CD8-positive, alpha-beta memory T cell (primary cell): ENCODE measurements around the gene RUFY2. TPM values are rescaled to one million over a fixed set of nuclear protein-coding genes. Genes with fewer than 3 reads are reported as not detected.
"Not testable (repeated sequence)": the region's sequence is repeated elsewhere in the genome, so short reads cannot be mapped to it uniquely, and the experiment has no call there.

Experiments used
- CTCF ChIA-PET: fragments of 350-600 bp; sonication (Branson Sonifier 250); formaldehyde crosslinking; loops from one replicate; lab custom pipeline; 2021; ENCODE audit warnings: antibody characterized with exemption; lab: Charles Lee
- POLR2A ChIA-PET: fragments of 350-600 bp; sonication (Branson Sonifier 250); formaldehyde crosslinking; loops from one replicate; lab custom pipeline; 2021; ENCODE audit warnings: antibody characterized with exemption; lab: Charles Lee
- DNase-seq, 5 donors: peaks; one replicate each; pipeline versions ENCODE4 v3.0.0 to v3.0.0-alpha.2; 2020 to 2022; ENCODE audit warnings: mixed read lengths in 1 of 5
- H3K27ac ChIP-seq: one replicate; pipeline ENCODE4 v1.7.0; 2013; ENCODE audit warnings: low read depth, mild to moderate bottlenecking, low read length, moderate library complexity
- H3K27me3 ChIP-seq: 2 replicates; pipeline ENCODE4 v1.7.0; 2013; ENCODE audit warnings: low read length, mild to moderate bottlenecking; ENCODE audit not compliant: insufficient read depth, poor library complexity, severe bottlenecking
- H3K36me3 ChIP-seq: 2 replicates; pipeline ENCODE4 v1.7.0; 2013; ENCODE audit warnings: mild to moderate bottlenecking, low read length, moderate library complexity; ENCODE audit not compliant: insufficient read depth
- H3K4me1 ChIP-seq: 2 replicates; pipeline ENCODE4 v1.7.0; 2013; ENCODE audit warnings: mild to moderate bottlenecking, low read length, moderate library complexity; ENCODE audit not compliant: insufficient read depth
- H3K4me3 ChIP-seq: 2 replicates; pipeline ENCODE4 v1.7.0; 2013; ENCODE audit warnings: mild to moderate bottlenecking, low read length
- H3K9me3 ChIP-seq: 2 replicates; pipeline ENCODE4 v1.7.0; 2013; ENCODE audit warnings: mild to moderate bottlenecking, low read length
- H3K27ac Mint-ChIP-seq, 8 donors: one replicate each; pipeline ENCODE4 v1.8.0; 2020 to 2021; ENCODE audit warnings: mixed read lengths in 8 of 8, mild to moderate bottlenecking in 6 of 8, inconsistent platforms in 3 of 8, moderate library complexity in 3 of 8
- H3K27me3 Mint-ChIP-seq, 2 donors: one replicate each; pipeline ENCODE4 v1.8.0; 2020 to 2021; ENCODE audit warnings: mixed read lengths in 2 of 2, mild to moderate bottlenecking in 1 of 2, moderate library complexity in 1 of 2
- H3K36me3 Mint-ChIP-seq, 3 donors: one replicate each; pipeline ENCODE4 v1.8.0; 2020 to 2021; ENCODE audit warnings: mixed read lengths in 3 of 3, inconsistent platforms in 1 of 3, mild to moderate bottlenecking in 1 of 3
- H3K4me1 Mint-ChIP-seq, 3 donors: one replicate each; pipeline ENCODE4 v1.8.0; 2020 to 2021; ENCODE audit warnings: mixed read lengths in 3 of 3, inconsistent platforms in 1 of 3, mild to moderate bottlenecking in 1 of 3
- H3K4me3 Mint-ChIP-seq, 7 donors: one replicate each; pipeline ENCODE4 v1.8.0; 2020 to 2021; ENCODE audit warnings: mixed read lengths in 7 of 7, mild to moderate bottlenecking in 6 of 7, moderate library complexity in 4 of 7, inconsistent platforms in 2 of 7
- H3K9me3 Mint-ChIP-seq, 5 donors: one replicate each; pipeline ENCODE4 v1.8.0; 2020 to 2022; ENCODE audit warnings: mixed read lengths in 5 of 5, mild to moderate bottlenecking in 3 of 5, moderate library complexity in 2 of 5, inconsistent platforms in 1 of 5
- polyA plus RNA-seq: library from polyadenylated mRNA; unstranded; fragments of 300-500 nt; fragmentation: Illumina TruSeq; gene quantifications from one replicate; pipeline ENCODE4 v1.2.3, GENCODE V29; 2021
- total RNA-seq, 2 experiments: library from RNA; stranded (reverse); gene quantifications; one replicate each; pipeline ENCODE4 v1.2.3, GENCODE V29; 2021

Gene RUFY2
- 1 to 10 TPM; 7.7 to 7.8 TPM for total RNA-seq
- 8.1 TPM for polyA plus RNA-seq

DNA sequence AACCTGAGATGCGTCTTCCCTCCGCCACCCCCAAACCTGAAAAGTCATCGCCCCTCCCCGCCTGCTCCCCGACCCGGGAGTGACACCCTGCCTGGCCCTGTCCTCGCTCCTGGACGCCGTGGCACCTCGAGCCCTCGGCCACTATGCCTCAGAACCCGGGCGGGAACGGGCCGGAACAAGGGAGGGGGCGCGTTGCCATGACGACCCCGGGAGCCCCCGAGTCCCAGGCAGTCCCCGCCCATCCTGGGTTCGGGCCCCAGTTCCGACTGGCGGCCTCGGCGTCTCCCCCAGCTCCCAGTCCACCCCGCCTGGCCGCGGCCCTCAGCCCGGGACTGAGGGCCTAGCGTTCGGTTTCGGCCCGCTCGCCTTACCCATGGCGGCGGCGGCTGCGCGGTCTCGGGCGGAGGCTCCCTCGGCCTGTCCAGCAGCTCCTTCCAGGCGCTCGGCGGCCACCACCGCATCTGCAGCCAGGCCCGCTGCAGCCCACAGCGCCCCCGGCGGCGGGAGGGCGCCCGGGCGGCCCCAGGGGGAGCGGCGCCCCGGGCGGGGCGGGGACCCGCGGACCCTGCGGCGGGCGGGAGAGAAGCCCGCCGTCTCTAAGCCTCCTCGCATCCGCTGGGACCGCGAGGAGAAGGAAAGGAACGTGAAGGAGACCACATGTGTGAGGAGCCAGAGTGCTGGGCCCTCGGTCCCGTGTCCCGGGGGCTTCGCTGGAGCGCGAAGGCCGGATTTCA is at the start of gene RUFY2:
RUFY2 (minus strand) TSS at position 463 of the 734 bp plus-strand sequence; CDS start at position 375, 88 bp downstream.
- H3K9me3 Mint-ChIP-seq: no peaks in the 10 kb centered on the region
- peaks cover 16 to 23% (median 18%) of the 10 kb centered on the region in 3 donors for H3K4me1 Mint-ChIP-seq
- H3K27me3 ChIP-seq: no peaks in the 10 kb centered on the region
- H3K4me3 Mint-ChIP-seq: peak within 1 kb of the TSS; percentile 85 to 94 (median 92)
- ChIA-PET POLR2A (interaction anchor here (0.9 to 1.3 kb wide), 3 partner anchors 10 to 75 kb away, joined by 3 to 5 read pairs (median 4); partner anchors contain the start of gene HNRNPH3), CTCF (interaction anchor here (0.6 to 1.3 kb wide), 14 partner anchors 9 to 722 kb away, joined by 3 to 4 read pairs (median 3); partner anchors contain the start of gene HNRNPH3)
- no peaks in the 10 kb centered on the region for H3K27me3 Mint-ChIP-seq
- H3K9me3 ChIP-seq: no peaks in the 10 kb centered on the region
- no peaks in the 10 kb centered on the region for H3K36me3 ChIP-seq
- peak; percentile 66 to 82 (median 78) for DNase-seq
- H3K4me3 ChIP-seq: peak within 1 kb of the TSS; percentile 75
- H3K4me1 ChIP-seq: peaks cover 11% of the 10 kb centered on the region
- H3K27ac Mint-ChIP-seq: peak within 1 kb of the TSS; percentile 60 to 90 (median 84)
- H3K27ac ChIP-seq: peak within 1 kb of the TSS; percentile 78
- H3K36me3 Mint-ChIP-seq: peaks cover 0 to 7% (median 0%) of the 10 kb centered on the region in 3 donors

DNA sequence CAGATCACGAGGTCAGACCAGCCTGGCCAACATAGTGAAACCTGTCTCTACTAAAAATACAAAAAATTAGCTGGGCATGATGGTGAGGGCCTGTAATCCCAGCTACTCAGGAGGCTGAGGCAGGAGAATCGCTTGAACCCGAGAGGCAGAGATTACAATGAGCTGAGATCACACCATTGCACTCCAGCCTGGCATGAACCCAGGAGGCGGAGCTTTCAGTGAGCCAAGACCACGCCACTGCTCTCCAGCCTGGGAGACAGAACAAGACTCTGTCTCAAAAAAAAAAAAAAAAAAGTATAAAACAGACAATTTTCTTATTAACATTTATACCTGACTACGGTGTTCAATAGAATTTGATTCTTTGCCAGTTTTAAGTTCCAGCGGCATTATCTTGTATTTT is 42.6 kb upstream of the RUFY2 start:
- POLR2A ChIA-PET, H3K4me3 ChIP-seq, H3K9me3 Mint-ChIP-seq, DNase-seq, H3K36me3 Mint-ChIP-seq, CTCF ChIA-PET, H3K27me3 ChIP-seq, H3K4me3 Mint-ChIP-seq, H3K9me3 ChIP-seq, H3K4me1 Mint-ChIP-seq, H3K27ac ChIP-seq, H3K36me3 ChIP-seq, H3K4me1 ChIP-seq, H3K27me3 Mint-ChIP-seq: not testable (repeated sequence)
- H3K27ac Mint-ChIP-seq: peak overlapping the region in 2 of 8 donors; percentile 9 to 29

DNA sequence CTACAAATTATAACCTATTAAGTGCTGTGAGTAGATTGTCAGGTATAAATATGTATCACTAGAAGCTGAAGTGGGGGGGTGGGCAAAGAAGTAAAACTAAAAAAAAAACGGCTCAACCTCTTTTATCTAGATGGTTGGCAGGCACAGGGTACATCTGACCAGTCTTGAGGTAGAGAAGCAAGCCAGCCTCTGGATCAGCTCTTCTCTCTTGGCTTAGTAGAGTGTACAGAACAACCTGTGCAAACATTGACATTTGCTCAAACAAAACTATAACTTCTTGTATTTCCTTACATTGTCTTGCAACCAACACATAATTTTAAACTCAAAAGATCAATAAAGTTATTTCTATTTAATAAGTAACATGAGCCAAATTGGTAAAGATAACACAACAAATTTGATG is 39.1 kb upstream of the RUFY2 start:
- Histone ChIP-seq H3K27ac (no peak overlapping the region), H3K9me3 (no peaks in the 10 kb centered on the region), H3K4me3 (no peak overlapping the region), H3K4me1 (no peaks in the 10 kb centered on the region), H3K27me3 (no peaks in the 10 kb centered on the region), H3K36me3 (no peaks in the 10 kb centered on the region)
- no peak overlapping the region for H3K27ac Mint-ChIP-seq
- no peaks in the 10 kb centered on the region for H3K27me3 Mint-ChIP-seq
- POLR2A ChIA-PET: no interaction called here
- H3K4me1 Mint-ChIP-seq: no peaks in the 10 kb centered on the region
- no peak for DNase-seq
- H3K9me3 Mint-ChIP-seq: no peaks in the 10 kb centered on the region
- CTCF ChIA-PET: interaction anchor here (0.9 kb wide), 1 partner anchor 39 kb away, joined by 3 read pairs; the partner anchor contains the start of gene RUFY2
- H3K36me3 Mint-ChIP-seq: peaks cover 0 to 2% (median 2%) of the 10 kb centered on the region in 3 donors
- no peak overlapping the region for H3K4me3 Mint-ChIP-seq

DNA sequence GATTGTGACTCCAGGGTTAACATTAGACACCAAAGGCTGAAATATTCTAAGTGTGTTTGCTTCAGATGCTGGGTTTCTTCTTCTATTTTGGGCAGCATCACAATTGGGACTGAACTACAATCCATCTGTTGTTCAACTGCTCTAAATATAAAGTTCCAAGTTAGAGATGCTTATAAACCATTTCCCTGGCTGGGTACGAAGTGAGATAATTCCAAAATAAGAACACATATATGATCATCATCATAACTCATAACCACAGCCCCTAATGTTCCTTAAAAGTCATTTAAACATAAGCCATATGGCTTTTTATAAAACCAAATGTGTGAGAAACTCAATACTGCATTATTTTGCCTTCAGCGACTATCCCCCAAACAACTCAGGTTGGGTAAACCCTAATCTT is 35.9 kb upstream of the RUFY2 start:
- DNase-seq: no peak
- H3K9me3 Mint-ChIP-seq: no peaks in the 10 kb centered on the region
- Histone ChIP-seq H3K27ac (no peak overlapping the region), H3K4me1 (no peaks in the 10 kb centered on the region), H3K4me3 (no peak overlapping the region), H3K9me3 (no peaks in the 10 kb centered on the region), H3K27me3 (no peaks in the 10 kb centered on the region), H3K36me3 (no peaks in the 10 kb centered on the region)
- H3K27ac Mint-ChIP-seq: peak overlapping the region in 1 of 8 donors; percentile 47
- no peaks in the 10 kb centered on the region for H3K27me3 Mint-ChIP-seq
- no peaks in the 10 kb centered on the region for H3K4me1 Mint-ChIP-seq
- CTCF ChIA-PET: no interaction called here
- H3K36me3 Mint-ChIP-seq: peaks cover 0 to 2% (median 0%) of the 10 kb centered on the region in 3 donors
- H3K4me3 Mint-ChIP-seq: no peak overlapping the region
- POLR2A ChIA-PET: no interaction called here

DNA sequence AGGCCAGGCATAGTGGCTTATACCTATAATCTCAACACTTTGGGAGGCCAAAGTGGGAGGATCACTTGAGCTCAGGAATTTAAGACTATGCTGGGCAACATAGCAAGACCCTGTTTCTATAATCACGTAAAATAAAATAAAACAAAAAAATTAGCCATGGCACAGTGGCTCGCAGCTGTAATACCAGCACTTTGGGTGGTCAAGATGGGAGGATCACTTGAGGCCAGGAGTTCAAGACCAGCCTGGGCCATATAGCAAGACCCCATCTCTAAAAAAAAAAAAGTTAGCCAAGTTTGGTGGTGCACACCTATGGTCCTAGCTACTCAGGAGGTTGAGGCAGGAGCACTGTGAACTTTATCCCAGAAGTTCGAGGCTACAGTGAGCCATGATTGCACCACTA is 33.8 kb upstream of the RUFY2 start:
- CTCF ChIA-PET: interaction anchor here (1.7 kb wide), 1 partner anchor 11 kb away, joined by 3 read pairs; no protein-coding TSS in a partner anchor
- no peaks in the 10 kb centered on the region for H3K36me3 ChIP-seq
- H3K4me3 ChIP-seq: no peak overlapping the region
- H3K9me3 ChIP-seq: no peaks in the 10 kb centered on the region
- no peaks in the 10 kb centered on the region for H3K4me1 Mint-ChIP-seq
- no peaks in the 10 kb centered on the region for H3K27me3 ChIP-seq
- H3K4me1 ChIP-seq: no peaks in the 10 kb centered on the region
- DNase-seq: no peak
- H3K9me3 Mint-ChIP-seq: no peaks in the 10 kb centered on the region
- no peak overlapping the region for H3K27ac Mint-ChIP-seq
- H3K27me3 Mint-ChIP-seq: no peaks in the 10 kb centered on the region
- H3K4me3 Mint-ChIP-seq: no peak overlapping the region
- peaks cover 0 to 3% (median 1%) of the 10 kb centered on the region in 3 donors for H3K36me3 Mint-ChIP-seq
- POLR2A ChIA-PET: no interaction called here
- no peak overlapping the region for H3K27ac ChIP-seq

GRCh38 chr10:68435803-68436202 is 28.7 kb upstream of the RUFY2 start:
- no peaks in the 10 kb centered on the region for H3K36me3 ChIP-seq
- no peak overlapping the region for H3K27ac ChIP-seq
- Mint-ChIP-seq H3K9me3 (no peaks in the 10 kb centered on the region), H3K36me3 (peaks cover 0 to 1% (median 1%) of the 10 kb centered on the region in 3 donors), H3K27me3 (no peaks in the 10 kb centered on the region), H3K4me1 (no peaks in the 10 kb centered on the region), H3K4me3 (no peak overlapping the region), H3K27ac (no peak overlapping the region)
- no peaks in the 10 kb centered on the region for H3K27me3 ChIP-seq
- no peak for DNase-seq
- H3K4me3 ChIP-seq: no peak overlapping the region
- H3K9me3 ChIP-seq: no peaks in the 10 kb centered on the region
- no peaks in the 10 kb centered on the region for H3K4me1 ChIP-seq
- POLR2A ChIA-PET: interaction anchor here (0.6 kb wide), 1 partner anchor 103 kb away, joined by 3 read pairs; no protein-coding TSS in a partner anchor
- CTCF ChIA-PET: no interaction called here

DNA sequence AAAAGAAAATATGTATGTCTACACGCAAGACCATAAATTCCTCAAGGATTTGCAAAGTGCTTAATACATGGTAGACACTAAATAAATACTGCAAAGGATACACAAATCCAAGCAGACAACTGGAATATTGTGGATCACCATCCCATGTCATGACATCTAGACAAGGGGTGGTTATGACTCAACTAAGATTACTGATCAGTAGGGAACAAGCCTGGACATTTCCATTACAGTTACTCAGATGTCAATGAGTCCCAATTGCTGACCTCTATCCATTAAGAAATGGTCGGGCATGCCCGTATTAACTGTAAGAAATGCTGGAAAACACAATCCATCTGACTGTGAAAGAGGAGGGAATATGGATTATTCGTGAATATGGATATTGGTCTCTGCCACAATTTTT is 27.6 kb upstream of the RUFY2 start:
- Mint-ChIP-seq H3K4me3 (no peak overlapping the region), H3K27me3 (no peaks in the 10 kb centered on the region), H3K4me1 (no peaks in the 10 kb centered on the region), H3K27ac (no peak overlapping the region), H3K36me3 (peaks cover 0 to 1% (median 1%) of the 10 kb centered on the region in 3 donors), H3K9me3 (no peaks in the 10 kb centered on the region)
- POLR2A ChIA-PET: no interaction called here
- H3K27me3 ChIP-seq: no peaks in the 10 kb centered on the region
- no peak overlapping the region for H3K27ac ChIP-seq
- CTCF ChIA-PET: no interaction called here
- H3K4me3 ChIP-seq: no peak overlapping the region
- no peak for DNase-seq
- H3K4me1 ChIP-seq: no peaks in the 10 kb centered on the region
- H3K36me3 ChIP-seq: no peaks in the 10 kb centered on the region
- no peaks in the 10 kb centered on the region for H3K9me3 ChIP-seq

GRCh38 chr10:68428396-68429104 is 21.5 kb upstream of the RUFY2 start:
- H3K36me3 Mint-ChIP-seq: peaks cover 0 to 8% (median 0%) of the 10 kb centered on the region in 3 donors
- no peak overlapping the region for H3K27ac ChIP-seq
- peaks cover 4% of the 10 kb centered on the region for H3K4me1 ChIP-seq
- H3K27ac Mint-ChIP-seq: peak overlapping the region in 1 of 8 donors; percentile 61
- H3K36me3 ChIP-seq: no peaks in the 10 kb centered on the region
- CTCF ChIA-PET: no interaction called here
- no peaks in the 10 kb centered on the region for H3K9me3 Mint-ChIP-seq
- H3K4me1 Mint-ChIP-seq: peaks cover 4 to 9% (median 5%) of the 10 kb centered on the region in 3 donors
- H3K27me3 Mint-ChIP-seq: no peaks in the 10 kb centered on the region
- no peak overlapping the region for H3K4me3 ChIP-seq
- no peak overlapping the region for H3K4me3 Mint-ChIP-seq
- no peaks in the 10 kb centered on the region for H3K27me3 ChIP-seq
- DNase-seq: no peak
- H3K9me3 ChIP-seq: no peaks in the 10 kb centered on the region
- POLR2A ChIA-PET: no interaction called here
